Measurements from ENCODE around the gene JAM2.
"Not testable (repeated sequence)": the region's sequence is repeated elsewhere in the genome, so short reads cannot be mapped to it uniquely, and the experiment has no call there.

Gene JAM2

GRCh38 chr21:25625776-25626555 is 13.1 kb upstream of the JAM2 start:
- H3K4me1 ChIP-seq (ENCODE audit: control insufficient read depth, insufficient read depth, low read length); H3K36me3 ChIP-seq (ENCODE audit: control insufficient read depth, insufficient read depth, low read length); H3K4me3 ChIP-seq (ENCODE audit: insufficient read depth, low read depth, low read length); H3K27ac ChIP-seq (ENCODE audit: insufficient read depth, low read depth, low read length, poor library complexity, severe bottlenecking); H3K9me3 ChIP-seq (ENCODE audit: control insufficient read depth, low read length); H3K27me3 ChIP-seq (ENCODE audit: control insufficient read depth, insufficient read depth, low read length, poor library complexity, severe bottlenecking): not testable (repeated sequence)
- 93% methylated on average over 11 of the region's 11 CpGs for WGBS, 2 experiments

GRCh38 chr21:25626757-25627156 is 12.3 kb upstream of the JAM2 start:
- no peaks in the 10 kb centered on the region for H3K36me3 ChIP-seq (ENCODE audit: control insufficient read depth, insufficient read depth, low read length)
- 69 to 74% methylated on average over 2 of the region's 2 CpGs for WGBS, 2 experiments
- no peak overlapping the region for H3K4me3 ChIP-seq (ENCODE audit: insufficient read depth, low read depth, low read length)
- H3K27ac ChIP-seq (ENCODE audit: insufficient read depth, low read depth, low read length, poor library complexity, severe bottlenecking), result no peak overlapping the region
- no peaks in the 10 kb centered on the region for H3K9me3 ChIP-seq (ENCODE audit: control insufficient read depth, low read length)
- H3K27me3 ChIP-seq (ENCODE audit: control insufficient read depth, insufficient read depth, low read length, poor library complexity, severe bottlenecking), result peaks cover 8% of the 10 kb centered on the region
- no peaks in the 10 kb centered on the region for H3K4me1 ChIP-seq (ENCODE audit: control insufficient read depth, insufficient read depth, low read length)

- H3K36me3 ChIP-seq (ENCODE audit: control insufficient read depth, insufficient read depth, low read length), result no peaks in the 10 kb centered on the region
- H3K9me3 ChIP-seq (ENCODE audit: control insufficient read depth, low read length), result no peaks in the 10 kb centered on the region
- H3K4me3 ChIP-seq (ENCODE audit: insufficient read depth, low read depth, low read length), result no peak overlapping the region
- peaks cover 8% of the 10 kb centered on the region for H3K27me3 ChIP-seq (ENCODE audit: control insufficient read depth, insufficient read depth, low read length, poor library complexity, severe bottlenecking)
- WGBS, 2 experiments, result 98 to 100% methylated on average over 2 of the region's 2 CpGs
- H3K4me1 ChIP-seq (ENCODE audit: control insufficient read depth, insufficient read depth, low read length), result no peaks in the 10 kb centered on the region
- no peak overlapping the region for H3K27ac ChIP-seq (ENCODE audit: insufficient read depth, low read depth, low read length, poor library complexity, severe bottlenecking)
These were observed 6.8 kb upstream of the JAM2 start for GRCh38 chr21:25632296-25632695.

DNA sequence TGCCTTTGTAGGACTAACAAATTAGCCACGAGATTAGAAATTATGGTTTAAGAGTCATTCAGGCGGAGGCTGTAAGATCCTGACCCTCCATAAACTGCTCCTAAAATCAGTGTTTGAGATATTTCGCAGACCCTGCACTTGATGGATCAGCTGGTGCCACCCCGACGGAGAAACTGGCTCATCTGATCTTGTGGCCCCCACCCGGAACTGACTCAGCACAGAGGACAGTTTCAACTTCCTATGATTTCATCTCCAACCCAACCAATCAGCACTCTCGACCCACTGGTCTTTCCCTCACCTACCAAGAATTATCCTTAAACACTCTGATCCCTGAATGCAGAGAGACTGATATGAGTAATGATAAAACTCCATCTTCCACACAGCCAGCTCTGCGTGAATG is 3.7 kb upstream of the JAM2 start:
- WGBS, 2 experiments, result 79 to 80% methylated on average over 8 of the region's 8 CpGs
- H3K27ac ChIP-seq (ENCODE audit: insufficient read depth, low read depth, low read length, poor library complexity, severe bottlenecking), result no peak overlapping the region
- no peak overlapping the region for H3K4me3 ChIP-seq (ENCODE audit: insufficient read depth, low read depth, low read length)
- H3K27me3 ChIP-seq (ENCODE audit: control insufficient read depth, insufficient read depth, low read length, poor library complexity, severe bottlenecking), result peaks cover 10% of the 10 kb centered on the region
- peaks cover 12% of the 10 kb centered on the region for H3K4me1 ChIP-seq (ENCODE audit: control insufficient read depth, insufficient read depth, low read length)
- H3K9me3 ChIP-seq (ENCODE audit: control insufficient read depth, low read length), result no peaks in the 10 kb centered on the region
- H3K36me3 ChIP-seq (ENCODE audit: control insufficient read depth, insufficient read depth, low read length), result no peaks in the 10 kb centered on the region

DNA sequence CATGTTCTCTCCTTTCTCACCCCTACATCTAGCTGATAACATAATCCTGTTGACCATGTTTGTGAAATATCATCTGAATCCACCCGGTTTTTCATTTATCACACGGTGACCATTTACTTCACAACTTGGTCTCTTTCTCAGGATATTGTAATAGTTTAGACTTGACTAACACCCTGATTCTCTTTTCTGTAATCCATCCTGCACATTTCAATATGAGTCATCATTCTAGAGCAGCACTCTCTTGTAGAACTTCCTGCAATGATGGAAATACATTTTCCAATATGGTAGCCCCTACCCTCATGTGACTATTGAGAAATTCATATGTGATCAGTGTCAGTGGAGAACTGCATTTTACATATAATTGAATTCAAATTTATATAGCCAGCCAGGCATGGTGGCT is 2.3 kb upstream of the JAM2 start:
- Histone ChIP-seq H3K4me1 (ENCODE audit: control insufficient read depth, insufficient read depth, low read length) (peaks cover 12% of the 10 kb centered on the region), H3K9me3 (ENCODE audit: control insufficient read depth, low read length) (no peaks in the 10 kb centered on the region), H3K27me3 (ENCODE audit: control insufficient read depth, insufficient read depth, low read length, poor library complexity, severe bottlenecking) (peaks cover 24% of the 10 kb centered on the region), H3K36me3 (ENCODE audit: control insufficient read depth, insufficient read depth, low read length) (no peaks in the 10 kb centered on the region), H3K27ac (ENCODE audit: insufficient read depth, low read depth, low read length, poor library complexity, severe bottlenecking) (no peak overlapping the region), H3K4me3 (ENCODE audit: insufficient read depth, low read depth, low read length) (no peak overlapping the region)
- 95 to 100% methylated on average over 2 of the region's 2 CpGs for WGBS, 2 experiments

GRCh38 chr21:25637851-25638659 is 1.0 kb upstream of the JAM2 start:
- no peak overlapping the region for H3K27ac ChIP-seq (ENCODE audit: insufficient read depth, low read depth, low read length, poor library complexity, severe bottlenecking)
- H3K4me1 ChIP-seq (ENCODE audit: control insufficient read depth, insufficient read depth, low read length), result peaks cover 12% of the 10 kb centered on the region
- H3K9me3 ChIP-seq (ENCODE audit: control insufficient read depth, low read length), result no peaks in the 10 kb centered on the region
- no peak overlapping the region for H3K4me3 ChIP-seq (ENCODE audit: insufficient read depth, low read depth, low read length)
- H3K27me3 ChIP-seq (ENCODE audit: control insufficient read depth, insufficient read depth, low read length, poor library complexity, severe bottlenecking), result peaks cover 24% of the 10 kb centered on the region
- H3K36me3 ChIP-seq (ENCODE audit: control insufficient read depth, insufficient read depth, low read length), result no peaks in the 10 kb centered on the region
- WGBS, 2 experiments, result 42 to 60% methylated on average over 4 to 5 of the region's 5 CpGs

GRCh38 chr21:25639551-25640201 is 618 bp downstream of the JAM2 start:
- Histone ChIP-seq H3K27me3 (ENCODE audit: control insufficient read depth, insufficient read depth, low read length, poor library complexity, severe bottlenecking) (peaks cover 24% of the 10 kb centered on the region), H3K27ac (ENCODE audit: insufficient read depth, low read depth, low read length, poor library complexity, severe bottlenecking) (peak overlapping the region; percentile 58), H3K9me3 (ENCODE audit: control insufficient read depth, low read length) (no peaks in the 10 kb centered on the region), H3K36me3 (ENCODE audit: control insufficient read depth, insufficient read depth, low read length) (no peaks in the 10 kb centered on the region), H3K4me1 (ENCODE audit: control insufficient read depth, insufficient read depth, low read length) (peaks cover 12% of the 10 kb centered on the region), H3K4me3 (ENCODE audit: insufficient read depth, low read depth, low read length) (peak overlapping the region; percentile 65)
- WGBS, 2 experiments, result 0% methylated on average over 40 of the region's 40 CpGs

DNA sequence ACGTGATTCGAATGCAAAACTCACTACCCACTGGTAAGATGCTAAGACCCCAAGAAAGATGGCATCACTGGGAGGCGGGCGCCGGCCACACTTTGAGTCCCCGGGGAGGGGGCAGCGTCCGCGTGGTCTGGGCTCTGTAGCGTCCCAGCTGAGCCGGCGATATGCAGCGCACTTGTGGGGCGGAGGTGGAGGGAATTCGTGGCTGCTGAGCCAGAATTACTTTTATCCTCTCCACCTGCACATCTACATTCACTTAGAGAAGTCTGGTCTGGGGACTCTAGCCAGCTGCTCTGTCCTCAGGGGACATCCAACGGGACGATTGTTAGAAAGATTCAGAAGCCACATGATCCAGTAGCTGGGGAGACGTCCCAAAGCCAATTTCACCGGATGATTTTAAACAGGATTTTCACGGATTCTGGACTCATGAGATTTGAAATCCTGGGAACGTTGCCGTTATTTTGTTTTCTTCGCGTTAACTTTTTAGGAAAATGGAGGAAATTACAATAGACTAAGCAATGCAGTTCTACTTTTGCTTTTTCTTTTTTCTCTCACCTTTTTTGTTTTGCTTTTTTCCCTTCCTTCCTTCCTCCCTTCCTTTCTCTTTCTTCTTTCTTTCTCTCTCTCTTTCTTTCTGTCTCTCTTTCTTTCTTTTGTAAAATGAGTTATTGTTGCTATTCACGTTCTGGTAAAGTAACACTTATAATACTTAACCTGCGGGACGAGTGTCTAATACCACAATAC is 1.3 kb downstream of the JAM2 start:
- peak overlapping the region; percentile 65 for H3K4me3 ChIP-seq (ENCODE audit: insufficient read depth, low read depth, low read length)
- no peaks in the 10 kb centered on the region for H3K9me3 ChIP-seq (ENCODE audit: control insufficient read depth, low read length)
- H3K4me1 ChIP-seq (ENCODE audit: control insufficient read depth, insufficient read depth, low read length), result peaks cover 12% of the 10 kb centered on the region
- H3K27ac ChIP-seq (ENCODE audit: insufficient read depth, low read depth, low read length, poor library complexity, severe bottlenecking), result no peak overlapping the region
- H3K36me3 ChIP-seq (ENCODE audit: control insufficient read depth, insufficient read depth, low read length), result no peaks in the 10 kb centered on the region
- WGBS, 2 experiments, result 15 to 16% methylated on average over 27 of the region's 27 CpGs
- peaks cover 24% of the 10 kb centered on the region for H3K27me3 ChIP-seq (ENCODE audit: control insufficient read depth, insufficient read depth, low read length, poor library complexity, severe bottlenecking)

DNA sequence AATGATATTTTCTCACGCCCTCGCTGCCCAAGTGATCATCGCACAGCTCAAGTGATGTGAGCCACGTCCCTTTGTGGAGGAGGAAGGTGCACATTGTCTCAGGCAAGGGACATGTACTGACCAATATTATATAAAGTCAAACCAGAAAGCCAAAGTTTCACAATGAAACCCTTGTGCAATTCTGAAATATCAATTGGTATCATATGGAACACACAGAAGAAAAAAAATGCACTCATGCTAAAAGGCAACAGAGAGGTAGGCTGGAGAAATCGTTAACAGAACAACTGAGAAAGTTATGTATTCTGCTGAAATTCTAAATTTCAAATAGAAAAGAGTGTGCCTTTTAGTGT is 1.9 kb downstream of the JAM2 start:
- Histone ChIP-seq H3K4me1 (ENCODE audit: control insufficient read depth, insufficient read depth, low read length) (peaks cover 12% of the 10 kb centered on the region), H3K27me3 (ENCODE audit: control insufficient read depth, insufficient read depth, low read length, poor library complexity, severe bottlenecking) (peaks cover 24% of the 10 kb centered on the region)

More for the DNA sequence above, 1.9 kb downstream of the JAM2 start:
- Histone ChIP-seq H3K36me3 (ENCODE audit: control insufficient read depth, insufficient read depth, low read length) (no peaks in the 10 kb centered on the region), H3K27ac (ENCODE audit: insufficient read depth, low read depth, low read length, poor library complexity, severe bottlenecking) (no peak overlapping the region), H3K4me3 (ENCODE audit: insufficient read depth, low read depth, low read length) (no peak overlapping the region), H3K9me3 (ENCODE audit: control insufficient read depth, low read length) (no peaks in the 10 kb centered on the region)
- WGBS, 2 experiments, result 77 to 78% methylated on average over 5 of the region's 5 CpGs

All from ectodermal cell (in vitro differentiated cells).